Astrocyte (in vitro differentiated cells and primary cell): ENCODE measurements around the gene CCR8. TPM values are rescaled to one million over a fixed set of nuclear protein-coding genes. Genes with fewer than 3 reads are reported as not detected.
"Not testable (repeated sequence)": the region's sequence is repeated elsewhere in the genome, so short reads cannot be mapped to it uniquely, and the experiment has no call there.

Source experiments
- DNase-seq: peaks from one replicate; pipeline ENCODE4 v3.0.0-alpha.2; 2010; ENCODE audit warnings: low read depth
- FAIRE-seq: peaks from 2 replicates; lab custom pipeline; 2011; peaks lifted over from hg19 to GRCh38; lab: Jason Lieb, UNC
- H2AFZ ChIP-seq: 2 replicates; pipeline ENCODE4 v1.6.0; 2012; ENCODE audit warnings: low read depth, low read length, inconsistent platforms
- H3K27ac ChIP-seq: 2 replicates; pipeline ENCODE4 v1.5.1; 2011; ENCODE audit warnings: low read depth, low read length, inconsistent platforms
- H3K27me3 ChIP-seq: 2 replicates; pipeline ENCODE4 v1.6.0; 2011; ENCODE audit warnings: low read length, inconsistent platforms; ENCODE audit not compliant: insufficient read depth
- H3K36me3 ChIP-seq: 2 replicates; pipeline ENCODE4 v1.5.1; 2011; ENCODE audit warnings: low read length, inconsistent platforms; ENCODE audit not compliant: insufficient read depth
- H3K4me1 ChIP-seq: 2 replicates; pipeline ENCODE4 v1.5.1; 2011; ENCODE audit warnings: low read length, inconsistent platforms; ENCODE audit not compliant: insufficient read depth
- H3K4me2 ChIP-seq: 2 replicates; pipeline ENCODE4 v1.6.0; 2012; ENCODE audit warnings: low read length, inconsistent platforms
- H3K4me3 ChIP-seq: 2 replicates; pipeline ENCODE4 v1.5.1; 2011; ENCODE audit warnings: low read depth, mild to moderate bottlenecking, low read length, inconsistent platforms; ENCODE audit not compliant: insufficient read depth
- H3K79me2 ChIP-seq: 2 replicates; pipeline ENCODE4 v1.6.0; 2012; ENCODE audit warnings: mild to moderate bottlenecking, low read length, inconsistent platforms; ENCODE audit not compliant: insufficient read depth
- H3K9ac ChIP-seq: 2 replicates; pipeline ENCODE4 v1.6.0; 2012; ENCODE audit warnings: mild to moderate bottlenecking, low read length, inconsistent platforms
- H3K9me3 ChIP-seq: 2 replicates; pipeline ENCODE4 v1.5.1; 2012; ENCODE audit warnings: low read depth, mild to moderate bottlenecking, low read length, inconsistent platforms; ENCODE audit not compliant: insufficient read depth
- H4K20me1 ChIP-seq: 2 replicates; pipeline ENCODE4 v1.6.0; 2012; ENCODE audit warnings: low read length, inconsistent platforms; ENCODE audit not compliant: insufficient read depth
- H3K27ac Mint-ChIP-seq: one replicate; pipeline ENCODE4 v1.8.0; 2021; ENCODE audit warnings: mild to moderate bottlenecking, mixed read lengths; ENCODE audit not compliant: unreplicated experiment
- H3K27me3 Mint-ChIP-seq: one replicate; pipeline ENCODE4 v1.8.0; 2021; ENCODE audit warnings: low read depth, mixed read lengths; ENCODE audit not compliant: unreplicated experiment
- H3K36me3 Mint-ChIP-seq: one replicate; pipeline ENCODE4 v1.8.0; 2021; ENCODE audit warnings: low read depth, mixed read lengths; ENCODE audit not compliant: unreplicated experiment
- H3K4me1 Mint-ChIP-seq: one replicate; pipeline ENCODE4 v1.8.0; 2021; ENCODE audit warnings: low read depth, mixed read lengths; ENCODE audit not compliant: unreplicated experiment
- H3K4me3 Mint-ChIP-seq: one replicate; pipeline ENCODE4 v1.8.0; 2021; ENCODE audit warnings: mild to moderate bottlenecking, moderate library complexity, mixed read lengths; ENCODE audit not compliant: unreplicated experiment
- H3K9me3 Mint-ChIP-seq: one replicate; pipeline ENCODE4 v1.8.0; 2021; ENCODE audit warnings: mild to moderate bottlenecking, mixed read lengths; ENCODE audit not compliant: unreplicated experiment
- EZH2 ChIP-seq: IDR thresholded peaks from 2 replicates; pipeline ENCODE4 v1.6.1; 2012; ENCODE audit warnings: mild to moderate bottlenecking, low read length, inconsistent platforms; ENCODE audit not compliant: insufficient read depth
- total RNA-seq: library from RNA; stranded (reverse); gene quantifications from 2 replicates; pipeline ENCODE4 v1.2.1, GENCODE V29; 2021
- TF ChIP-seq, protein P1 (sequence below): IDR thresholded peaks from 2 replicates; pipeline ENCODE4 v1.5.1; 2011; ENCODE audit warnings: low read depth, mild to moderate bottlenecking, inconsistent platforms, low read length, moderate library complexity; ENCODE audit not compliant: insufficient read depth

CCR8 gene
- total RNA-seq, 1 donor from 2014 or later, result not detected

GRCh38 chr3:39353168-39353927, 23.8 kb downstream of the CCR8 start:
- H3K27ac ChIP-seq, H3K4me3 Mint-ChIP-seq, H3K9ac ChIP-seq: not testable (repeated sequence)

DNA sequence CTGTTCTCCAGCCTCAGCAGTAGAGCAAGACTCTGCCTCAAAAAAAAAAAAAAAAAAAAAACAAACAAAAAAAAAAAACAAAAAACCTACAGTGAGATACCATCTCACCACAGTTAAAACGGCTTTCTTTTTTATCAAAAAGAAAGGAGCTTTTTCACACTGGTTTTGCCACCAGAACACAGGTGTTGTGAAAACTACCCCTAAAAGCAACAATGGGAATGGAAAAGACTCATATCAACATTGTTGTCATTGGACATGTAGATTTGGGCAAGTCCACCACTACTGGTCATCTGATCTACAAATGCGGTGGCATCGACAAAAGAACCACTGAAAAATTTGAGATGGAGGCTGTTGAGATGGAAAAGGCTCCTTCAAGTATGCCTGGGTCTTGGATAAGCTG, 28.8 kb downstream of the CCR8 start:
- Histone ChIP-seq H3K9ac (no peak overlapping the region), H3K4me1 (no peaks in the 10 kb centered on the region), H3K27me3 (no peaks in the 10 kb centered on the region), H3K9me3 (no peaks in the 10 kb centered on the region), H3K79me2 (no peaks in the 10 kb centered on the region), H2AFZ (no peak overlapping the region), H3K27ac (no peak overlapping the region), H3K4me2 (no peak overlapping the region), H3K4me3 (no peak overlapping the region), H4K20me1 (no peaks in the 10 kb centered on the region), H3K36me3 (no peaks in the 10 kb centered on the region)
- FAIRE-seq (no peak), DNase-seq (no peak)
- TF ChIP-seq, protein P1, sequence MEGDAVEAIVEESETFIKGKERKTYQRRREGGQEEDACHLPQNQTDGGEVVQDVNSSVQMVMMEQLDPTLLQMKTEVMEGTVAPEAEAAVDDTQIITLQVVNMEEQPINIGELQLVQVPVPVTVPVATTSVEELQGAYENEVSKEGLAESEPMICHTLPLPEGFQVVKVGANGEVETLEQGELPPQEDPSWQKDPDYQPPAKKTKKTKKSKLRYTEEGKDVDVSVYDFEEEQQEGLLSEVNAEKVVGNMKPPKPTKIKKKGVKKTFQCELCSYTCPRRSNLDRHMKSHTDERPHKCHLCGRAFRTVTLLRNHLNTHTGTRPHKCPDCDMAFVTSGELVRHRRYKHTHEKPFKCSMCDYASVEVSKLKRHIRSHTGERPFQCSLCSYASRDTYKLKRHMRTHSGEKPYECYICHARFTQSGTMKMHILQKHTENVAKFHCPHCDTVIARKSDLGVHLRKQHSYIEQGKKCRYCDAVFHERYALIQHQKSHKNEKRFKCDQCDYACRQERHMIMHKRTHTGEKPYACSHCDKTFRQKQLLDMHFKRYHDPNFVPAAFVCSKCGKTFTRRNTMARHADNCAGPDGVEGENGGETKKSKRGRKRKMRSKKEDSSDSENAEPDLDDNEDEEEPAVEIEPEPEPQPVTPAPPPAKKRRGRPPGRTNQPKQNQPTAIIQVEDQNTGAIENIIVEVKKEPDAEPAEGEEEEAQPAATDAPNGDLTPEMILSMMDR, result no peak
- no peak for TF ChIP-seq EZH2
- Mint-ChIP-seq H3K36me3 (no peaks in the 10 kb centered on the region), H3K9me3 (no peaks in the 10 kb centered on the region), H3K27me3 (peaks cover 9% of the 10 kb centered on the region), H3K27ac (no peak overlapping the region), H3K4me1 (peaks cover 3% of the 10 kb centered on the region), H3K4me3 (no peak overlapping the region)

More at GRCh38 chr3:39353168-39353927, 23.8 kb downstream of the CCR8 start:
- not testable (repeated sequence) for H3K36me3 Mint-ChIP-seq, FAIRE-seq, H3K27me3 ChIP-seq, H2AFZ ChIP-seq, H3K4me1 Mint-ChIP-seq, H3K4me1 ChIP-seq, H3K36me3 ChIP-seq, H3K27me3 Mint-ChIP-seq, H3K4me2 ChIP-seq, H4K20me1 ChIP-seq, H3K4me3 ChIP-seq, H3K79me2 ChIP-seq, H3K27ac Mint-ChIP-seq, DNase-seq, H3K9me3 Mint-ChIP-seq, H3K9me3 ChIP-seq

DNA sequence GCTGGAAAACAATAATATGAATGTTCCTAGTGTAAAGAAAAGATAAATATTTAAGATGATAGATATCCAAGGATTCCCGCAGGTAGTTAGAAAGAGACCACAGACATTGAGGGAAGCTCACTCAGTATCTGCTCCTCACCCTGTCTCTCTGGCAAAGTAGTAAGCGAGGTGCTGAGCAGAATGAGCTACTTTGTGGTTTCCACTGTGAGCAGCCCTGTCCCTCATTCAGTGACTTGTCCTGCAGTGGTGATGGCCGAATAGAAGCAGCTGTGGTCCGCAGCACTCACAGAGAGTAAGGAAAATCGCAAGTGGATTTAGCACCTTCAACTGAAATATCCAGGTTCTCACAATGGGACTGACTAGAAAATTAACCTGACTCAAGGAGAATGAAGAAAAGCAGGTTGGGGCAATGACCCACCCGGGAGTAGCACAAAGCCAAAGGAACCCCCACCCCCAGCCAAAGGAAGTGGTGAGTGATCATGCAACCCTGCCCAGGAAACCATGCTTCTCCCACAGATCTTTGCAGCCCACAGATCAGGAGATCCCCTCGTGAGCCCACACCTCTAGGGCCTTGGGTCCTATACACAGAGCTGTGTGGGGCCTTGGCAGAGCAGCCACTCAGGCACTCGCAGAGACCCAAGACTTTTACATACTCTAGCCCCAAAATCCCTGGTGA, 31.9 kb downstream of the CCR8 start:
- H3K4me1 ChIP-seq, result no peaks in the 10 kb centered on the region
- TF ChIP-seq, protein P1, result no peak
- TF ChIP-seq EZH2, result no peak
- H2AFZ ChIP-seq, result no peak overlapping the region
- Mint-ChIP-seq H3K9me3 (peaks cover 2% of the 10 kb centered on the region), H3K27ac (no peak overlapping the region), H3K36me3 (no peaks in the 10 kb centered on the region), H3K4me1 (peaks cover 3% of the 10 kb centered on the region), H3K4me3 (no peak overlapping the region), H3K27me3 (peaks cover 4% of the 10 kb centered on the region)
- no peak overlapping the region for H3K9ac ChIP-seq
- no peaks in the 10 kb centered on the region for H4K20me1 ChIP-seq
- H3K79me2 ChIP-seq, result no peaks in the 10 kb centered on the region
- no peak overlapping the region for H3K4me2 ChIP-seq
- H3K4me3 ChIP-seq, result no peak overlapping the region
- no peaks in the 10 kb centered on the region for H3K9me3 ChIP-seq
- no peaks in the 10 kb centered on the region for H3K36me3 ChIP-seq
- FAIRE-seq (no peak), DNase-seq (no peak)
- H3K27me3 ChIP-seq, result no peaks in the 10 kb centered on the region
- H3K27ac ChIP-seq, result no peak overlapping the region
